ENCODE data around the gene ELMO1. TPM values are rescaled to one million over a fixed set of nuclear protein-coding genes. Genes with fewer than 3 reads are reported as not detected.

The ELMO1 gene
- total and polyA plus RNA-seq, 2 of the 13 experiments (the other 11 are each of a cell fraction or from before 2014, with no cell fraction given): 0.11 to 0.17 TPM

GRCh38 chr7:36945612-36946400, 502.9 kb downstream of the ELMO1 start (continued):
- TF ChIP-seq ZNF749 (CRISPR knock-in tag; IDR thresholded peaks at IDR 0.05; ENCODE audit: borderline replicate concordance): no peak
- TF ChIP-seq DMAP1 (CRISPR knock-in tag; IDR thresholded peaks at IDR 0.05): 0 out of 2 replicates have a peak, but pooled peaks have one; percentile 45
- TF ChIP-seq TBX2 (CRISPR knock-in tag; IDR thresholded peaks at IDR 0.05; ENCODE audit: borderline replicate concordance): peak; percentile 98
- TF ChIP-seq XBP1 (CRISPR knock-in tag; IDR thresholded peaks at IDR 0.05): no peak
- TF ChIP-seq ZKSCAN8 (CRISPR knock-in tag; IDR thresholded peaks at IDR 0.05; ENCODE audit: borderline replicate concordance): peak; percentile 74; the same call in 1 of the 2 replicates
- TF ChIP-seq NFIC (IDR thresholded peaks at IDR 0.05; ENCODE audit: low read length): peak; percentile 94; the same call in 1 of the 2 replicates
- TF ChIP-seq ZNF720 (CRISPR knock-in tag; IDR thresholded peaks at IDR 0.05): no peak
- TF ChIP-seq TFAP4 (IDR thresholded peaks at IDR 0.05; ENCODE audit: borderline replicate concordance, low read depth): peak; percentile 91
- no peak for TF ChIP-seq TMF1 (CRISPR knock-in tag; IDR thresholded peaks at IDR 0.05; ENCODE audit: low read depth)
- no peak for TF ChIP-seq ZNF776 (CRISPR knock-in tag; IDR thresholded peaks at IDR 0.05)
- TF ChIP-seq NFKB2 (CRISPR knock-in tag; IDR thresholded peaks at IDR 0.05; ENCODE audit: borderline replicate concordance): no peak
- TF ChIP-seq FOXK2 (IDR thresholded peaks at IDR 0.05): peak; percentile 84
- no peak for TF ChIP-seq ZBTB40 (IDR thresholded peaks at IDR 0.05)
- TF ChIP-seq ZBTB40 (CRISPR knock-in tag; IDR thresholded peaks at IDR 0.05): peak; percentile 68; the same call in 1 of the 2 replicates
- TF ChIP-seq TBX3 (IDR thresholded peaks at IDR 0.05; ENCODE audit: borderline replicate concordance): peak; percentile 95; the same call in 1 of the 2 replicates
- TF ChIP-seq KAT8 (CRISPR knock-in tag; IDR thresholded peaks at IDR 0.05): peak; percentile 75
- TF ChIP-seq ZNF432 (CRISPR knock-in tag; IDR thresholded peaks at IDR 0.05; ENCODE audit: borderline replicate concordance): no peak
- peak; percentile 45 to 97; a peak in 2 of 4 replicates for TF ChIP-seq EP300 (IDR thresholded peaks at IDR 0.05; ENCODE audit: low read depth in 2 of 2, low read length in 2 of 2)
- peak; percentile 70; the same call in 1 of the 2 replicates for TF ChIP-seq EP300 (CRISPR knock-in tag; IDR thresholded peaks at IDR 0.05; ENCODE audit: borderline replicate concordance)
- peak; percentile 77 for TF ChIP-seq SP5 (CRISPR knock-in tag; IDR thresholded peaks at IDR 0.05; ENCODE audit: borderline replicate concordance, low read depth)

All from HepG2 (cell line).